ENCODE results near the gene ZNF469. TPM values are rescaled to one million over a fixed set of nuclear protein-coding genes. Genes with fewer than 3 reads are reported as not detected.

The ZNF469 gene, protein sequence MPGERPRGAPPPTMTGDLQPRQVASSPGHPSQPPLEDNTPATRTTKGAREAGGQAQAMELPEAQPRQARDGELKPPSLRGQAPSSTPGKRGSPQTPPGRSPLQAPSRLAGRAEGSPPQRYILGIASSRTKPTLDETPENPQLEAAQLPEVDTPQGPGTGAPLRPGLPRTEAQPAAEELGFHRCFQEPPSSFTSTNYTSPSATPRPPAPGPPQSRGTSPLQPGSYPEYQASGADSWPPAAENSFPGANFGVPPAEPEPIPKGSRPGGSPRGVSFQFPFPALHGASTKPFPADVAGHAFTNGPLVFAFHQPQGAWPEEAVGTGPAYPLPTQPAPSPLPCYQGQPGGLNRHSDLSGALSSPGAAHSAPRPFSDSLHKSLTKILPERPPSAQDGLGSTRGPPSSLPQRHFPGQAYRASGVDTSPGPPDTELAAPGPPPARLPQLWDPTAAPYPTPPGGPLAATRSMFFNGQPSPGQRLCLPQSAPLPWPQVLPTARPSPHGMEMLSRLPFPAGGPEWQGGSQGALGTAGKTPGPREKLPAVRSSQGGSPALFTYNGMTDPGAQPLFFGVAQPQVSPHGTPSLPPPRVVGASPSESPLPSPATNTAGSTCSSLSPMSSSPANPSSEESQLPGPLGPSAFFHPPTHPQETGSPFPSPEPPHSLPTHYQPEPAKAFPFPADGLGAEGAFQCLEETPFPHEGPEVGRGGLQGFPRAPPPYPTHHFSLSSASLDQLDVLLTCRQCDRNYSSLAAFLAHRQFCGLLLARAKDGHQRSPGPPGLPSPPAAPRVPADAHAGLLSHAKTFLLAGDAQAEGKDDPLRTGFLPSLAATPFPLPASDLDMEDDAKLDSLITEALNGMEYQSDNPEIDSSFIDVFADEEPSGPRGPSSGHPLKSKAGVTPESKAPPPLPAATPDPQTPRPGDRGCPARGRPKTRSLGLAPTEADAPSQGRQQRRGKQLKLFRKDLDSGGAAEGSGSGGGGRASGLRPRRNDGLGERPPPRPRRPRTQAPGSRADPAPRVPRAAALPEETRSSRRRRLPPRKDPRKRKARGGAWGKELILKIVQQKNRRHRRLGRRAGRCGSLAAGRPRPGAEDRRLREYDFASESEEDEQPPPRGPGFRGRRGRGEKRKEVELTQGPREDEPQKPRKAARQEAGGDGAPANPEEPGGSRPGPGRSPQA (N-terminal part only)
- total RNA-seq = 1 to 10 TPM; 1.3 to 1.6 (median 1.3) TPM

DNA sequence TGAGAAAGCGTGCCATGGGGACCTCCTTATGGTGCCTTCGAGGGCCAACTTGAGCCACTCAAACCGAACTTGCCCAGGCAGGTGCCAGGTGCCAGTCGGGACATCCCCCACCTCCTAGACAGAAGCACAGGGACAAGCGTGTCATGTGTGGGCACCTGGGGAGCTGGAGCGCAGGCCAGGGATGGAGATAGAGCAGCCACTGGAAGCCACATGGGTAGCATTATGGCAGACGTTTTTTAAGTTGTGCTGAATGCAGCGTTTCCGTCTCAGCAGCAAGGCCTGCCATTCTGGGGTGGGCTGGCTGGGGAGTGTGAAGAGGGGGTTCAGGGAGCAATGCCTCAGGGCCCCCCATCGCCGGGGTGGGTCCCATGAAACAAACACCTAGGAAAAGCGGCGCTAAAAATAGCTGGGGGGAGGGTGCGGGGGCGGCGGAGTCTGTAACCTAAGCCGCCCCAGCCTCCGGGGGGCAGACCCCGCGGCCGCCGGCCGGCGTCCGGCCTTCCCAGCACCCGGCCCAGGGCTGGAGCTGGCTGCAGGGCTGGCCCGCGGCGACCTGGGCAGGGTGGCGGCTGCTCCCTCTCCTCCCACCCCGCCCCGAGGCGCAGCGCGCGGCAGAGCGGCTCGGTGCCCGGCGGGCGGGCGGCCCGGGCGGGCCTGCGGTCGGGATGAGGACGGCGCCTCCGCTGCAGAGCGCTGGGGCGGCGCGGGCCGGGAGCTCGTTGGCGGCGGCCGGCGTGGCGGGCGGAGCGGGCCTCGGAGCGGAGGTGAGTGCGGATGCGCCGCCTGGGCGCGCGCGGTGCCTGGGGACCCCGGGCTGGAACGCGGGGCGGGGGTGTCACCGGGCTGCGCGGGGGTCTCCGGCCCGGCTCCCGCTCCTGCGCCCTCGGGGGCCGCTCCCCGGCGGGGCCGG lies at the start of gene ZNF469:
Gene ZNF469, plus strand, starts transcription at position 469 of the 910 bp plus-strand sequence. CDS start 44,512 bp downstream, outside the sequence.
- DNase-seq (no peak), ATAC-seq (peak; percentile 39 to 54)
- Mint-ChIP-seq H3K27me3 (ENCODE audit: low read depth) (peaks cover 37% of the 10 kb centered on the region), H3K9me3 (no peaks in the 10 kb centered on the region), H3K4me3 (peak within 1 kb of the TSS; percentile 56), H3K36me3 (ENCODE audit: insufficient read depth) (no peaks in the 10 kb centered on the region), H3K4me1 (ENCODE audit: low read depth) (peaks cover 9% of the 10 kb centered on the region)

DNA sequence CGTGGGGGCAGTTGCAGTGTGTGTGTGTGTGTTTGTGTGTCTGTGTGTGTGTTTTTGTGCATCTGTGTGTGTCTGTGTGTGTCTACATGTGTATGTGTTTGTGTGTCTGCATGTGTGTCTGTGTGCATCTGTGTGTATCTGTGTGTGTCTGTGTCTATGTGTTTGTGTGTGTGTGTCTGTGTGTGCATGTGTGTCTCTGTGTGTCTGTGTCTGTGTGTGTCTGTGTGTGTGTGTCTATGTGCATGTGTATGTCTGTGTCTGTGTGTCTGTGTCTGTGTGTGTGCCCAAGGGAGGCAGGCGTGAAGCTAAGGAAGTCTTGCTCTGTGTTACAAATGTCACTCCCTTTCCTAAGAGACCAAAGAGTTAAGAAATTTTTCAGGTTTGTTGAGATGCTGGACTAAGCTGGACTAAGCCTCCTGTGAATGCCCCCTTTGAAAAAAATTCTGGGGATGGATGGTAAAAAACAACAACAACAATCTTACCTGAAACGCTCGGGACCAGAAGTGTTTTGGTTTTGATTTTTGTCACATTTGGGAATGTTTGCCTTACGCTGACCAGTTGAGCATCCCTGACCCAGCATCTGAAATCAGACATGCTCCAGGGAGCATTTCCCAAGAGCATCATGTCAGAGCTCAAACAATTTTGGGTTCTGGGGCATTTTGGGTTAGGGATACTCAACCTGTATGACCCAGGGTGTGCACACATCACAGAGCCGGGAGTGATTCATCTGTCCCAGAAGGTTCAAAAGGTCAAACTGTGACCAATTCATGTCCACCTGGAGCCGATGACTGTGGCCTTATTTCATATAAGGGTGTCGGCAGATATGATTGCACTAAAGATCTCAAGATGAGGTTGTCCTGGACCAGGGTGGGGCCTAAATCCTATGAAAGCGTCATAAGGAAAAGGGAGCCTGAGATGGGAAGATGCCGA lies 48.6 kb upstream of the ZNF469 start:
- Mint-ChIP-seq H3K27me3 (ENCODE audit: low read depth) (peaks cover 11% of the 10 kb centered on the region), H3K9me3 (peaks cover 3% of the 10 kb centered on the region), H3K4me1 (ENCODE audit: low read depth) (peaks cover 10% of the 10 kb centered on the region), H3K4me3 (peak overlapping the region; percentile 60), H3K36me3 (ENCODE audit: insufficient read depth) (no peaks in the 10 kb centered on the region)
- ATAC-seq = no peak
- no peak for DNase-seq

DNA sequence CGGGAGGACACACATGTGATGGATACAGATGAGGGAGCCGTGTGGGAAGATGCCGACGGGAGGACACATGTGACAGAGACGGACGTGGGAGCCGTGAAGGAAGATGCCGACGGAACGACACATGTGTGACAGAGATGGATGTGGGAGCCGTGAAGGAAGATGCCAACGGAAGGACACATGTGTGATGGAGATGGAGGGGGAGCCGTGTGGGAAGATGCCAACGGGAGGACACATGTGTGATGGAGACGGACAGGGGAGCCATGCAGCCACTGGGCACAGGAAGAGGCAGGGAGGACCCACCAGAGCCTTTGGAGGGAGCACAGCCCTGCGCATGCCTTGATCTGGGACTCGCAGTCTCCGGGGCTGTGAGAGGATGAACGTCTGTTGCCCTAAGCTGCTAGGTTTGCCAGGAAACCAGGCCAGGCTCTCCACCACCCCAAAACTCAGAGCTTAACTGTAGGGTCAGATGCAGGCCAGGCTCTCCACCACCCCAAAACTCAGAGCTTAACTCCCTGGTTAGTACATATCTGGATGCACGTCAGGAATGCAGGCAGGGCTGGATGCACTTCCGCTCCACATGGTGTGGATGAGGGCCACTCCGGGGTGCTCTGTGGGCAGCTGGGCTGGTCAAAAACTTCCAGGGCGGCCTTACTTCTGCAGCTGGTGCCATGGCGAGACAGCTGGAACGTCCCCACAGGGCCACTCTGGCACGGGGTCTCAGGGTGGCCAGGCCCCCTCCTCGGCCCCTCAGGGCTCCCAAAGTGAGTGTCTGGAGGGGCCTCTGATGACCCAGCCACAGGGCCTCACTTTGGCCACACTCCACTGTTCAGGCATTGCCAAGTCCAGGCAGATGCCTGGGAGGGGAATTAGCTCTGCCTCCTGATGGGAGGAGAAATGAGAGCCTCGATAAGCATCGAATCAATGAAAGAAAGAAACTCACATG lies 47.7 kb upstream of the ZNF469 start:
- H3K4me1 Mint-ChIP-seq (ENCODE audit: low read depth) = peaks cover 10% of the 10 kb centered on the region
- no peak for DNase-seq
- peaks cover 3% of the 10 kb centered on the region for H3K9me3 Mint-ChIP-seq
- H3K27me3 Mint-ChIP-seq (ENCODE audit: low read depth) = peaks cover 11% of the 10 kb centered on the region
- H3K36me3 Mint-ChIP-seq (ENCODE audit: insufficient read depth) = no peaks in the 10 kb centered on the region
- H3K4me3 Mint-ChIP-seq = no peak overlapping the region
- ATAC-seq = no peak

DNA sequence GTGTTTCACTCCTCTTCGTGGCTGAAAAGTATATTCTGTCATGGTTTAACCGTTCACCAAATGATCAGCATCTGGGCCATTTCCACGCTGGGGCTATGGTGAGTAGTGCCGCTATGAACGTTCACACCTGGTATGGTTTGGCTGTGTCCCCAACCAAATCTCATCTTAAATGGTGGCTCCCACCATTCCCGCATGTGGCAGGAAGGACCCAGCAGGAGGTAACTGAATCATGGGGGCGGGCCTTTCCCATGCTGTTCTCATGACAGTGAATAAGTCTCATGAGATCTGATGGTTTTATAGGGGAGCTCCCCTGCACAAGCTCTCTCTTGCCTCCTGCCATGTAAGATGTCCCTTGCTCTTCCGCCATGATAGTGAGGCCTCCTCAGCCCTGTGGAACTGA lies 45.7 kb upstream of the ZNF469 start:
- Mint-ChIP-seq H3K4me1 (ENCODE audit: low read depth) (peaks cover 10% of the 10 kb centered on the region), H3K36me3 (ENCODE audit: insufficient read depth) (no peaks in the 10 kb centered on the region), H3K9me3 (peaks cover 3% of the 10 kb centered on the region), H3K27me3 (ENCODE audit: low read depth) (peaks cover 14% of the 10 kb centered on the region), H3K4me3 (no peak overlapping the region)
- ATAC-seq (no peak), DNase-seq (no peak)

DNA sequence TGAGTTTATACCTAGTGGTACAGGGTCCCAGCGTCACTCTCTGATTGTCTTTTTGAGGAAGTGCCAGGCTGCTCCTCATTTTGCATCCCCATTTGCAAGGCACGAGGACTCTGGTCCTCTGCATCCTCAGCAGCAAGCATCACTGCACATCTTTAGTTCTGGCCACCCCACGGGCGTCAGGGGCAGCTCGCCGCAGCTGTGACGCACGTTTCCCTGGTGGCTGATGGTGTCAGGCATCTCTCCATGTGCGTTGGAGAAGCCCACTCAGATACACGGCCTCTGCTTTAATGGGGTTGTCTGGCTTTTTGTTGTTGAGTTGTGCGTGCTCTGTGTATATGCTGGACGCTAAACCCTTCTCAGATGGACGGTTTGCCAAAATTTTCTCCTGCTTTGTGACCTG lies 45.2 kb upstream of the ZNF469 start:
- ATAC-seq = no peak
- Mint-ChIP-seq H3K4me1 (ENCODE audit: low read depth) (peaks cover 10% of the 10 kb centered on the region), H3K36me3 (ENCODE audit: insufficient read depth) (no peaks in the 10 kb centered on the region), H3K9me3 (peaks cover 3% of the 10 kb centered on the region), H3K27me3 (ENCODE audit: low read depth) (peaks cover 14% of the 10 kb centered on the region), H3K4me3 (no peak overlapping the region)
- no peak for DNase-seq

DNA sequence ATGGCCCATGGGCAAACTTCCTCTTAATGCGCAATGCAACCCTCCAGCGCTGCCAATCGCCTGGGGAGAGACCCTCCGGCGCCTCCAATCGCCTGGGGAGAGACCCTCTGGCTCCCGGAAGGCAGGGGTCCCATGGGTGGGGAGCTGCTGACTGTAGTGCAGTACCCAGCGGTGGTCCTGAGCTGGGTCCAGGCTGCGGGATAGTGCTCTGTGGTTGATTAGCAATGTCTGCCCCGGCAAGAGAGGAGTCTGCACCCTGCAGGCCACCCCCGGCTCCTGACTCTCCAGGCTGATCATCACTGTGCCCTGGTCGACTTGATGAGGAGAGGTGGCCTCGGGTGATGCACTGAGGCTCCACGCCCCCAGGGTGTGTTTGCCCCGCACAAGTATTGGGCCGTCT lies 44.6 kb upstream of the ZNF469 start:
- Mint-ChIP-seq H3K36me3 (ENCODE audit: insufficient read depth) (no peaks in the 10 kb centered on the region), H3K4me3 (no peak overlapping the region), H3K4me1 (ENCODE audit: low read depth) (peaks cover 7% of the 10 kb centered on the region), H3K27me3 (ENCODE audit: low read depth) (peaks cover 12% of the 10 kb centered on the region), H3K9me3 (peaks cover 3% of the 10 kb centered on the region)
- ATAC-seq = no peak
- no peak for DNase-seq

DNA sequence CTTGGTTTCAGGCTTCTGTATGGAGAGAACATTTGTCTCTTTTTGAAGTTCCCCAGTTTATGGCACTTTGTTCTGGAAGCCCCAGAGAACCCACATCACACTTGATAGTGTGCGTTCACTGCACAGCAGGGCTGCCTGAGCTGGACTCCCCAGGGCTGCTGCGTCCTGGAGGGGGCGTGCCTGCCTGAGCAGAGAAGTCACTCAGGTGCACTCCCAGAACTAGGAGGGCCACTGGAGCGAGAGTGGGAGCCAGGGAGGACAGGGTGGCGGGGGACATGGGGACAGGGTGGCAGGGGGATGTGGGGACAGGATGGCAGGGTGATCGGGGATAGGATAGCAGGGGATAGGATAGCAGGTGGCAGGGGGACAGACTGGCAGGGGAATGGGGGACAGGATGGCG lies 43.9 kb upstream of the ZNF469 start:
- Mint-ChIP-seq H3K27me3 (ENCODE audit: low read depth) (peaks cover 10% of the 10 kb centered on the region), H3K36me3 (ENCODE audit: insufficient read depth) (no peaks in the 10 kb centered on the region), H3K9me3 (peaks cover 3% of the 10 kb centered on the region), H3K4me1 (ENCODE audit: low read depth) (peaks cover 2% of the 10 kb centered on the region), H3K4me3 (no peak overlapping the region)
- ATAC-seq = no peak
- DNase-seq = no peak

DNA sequence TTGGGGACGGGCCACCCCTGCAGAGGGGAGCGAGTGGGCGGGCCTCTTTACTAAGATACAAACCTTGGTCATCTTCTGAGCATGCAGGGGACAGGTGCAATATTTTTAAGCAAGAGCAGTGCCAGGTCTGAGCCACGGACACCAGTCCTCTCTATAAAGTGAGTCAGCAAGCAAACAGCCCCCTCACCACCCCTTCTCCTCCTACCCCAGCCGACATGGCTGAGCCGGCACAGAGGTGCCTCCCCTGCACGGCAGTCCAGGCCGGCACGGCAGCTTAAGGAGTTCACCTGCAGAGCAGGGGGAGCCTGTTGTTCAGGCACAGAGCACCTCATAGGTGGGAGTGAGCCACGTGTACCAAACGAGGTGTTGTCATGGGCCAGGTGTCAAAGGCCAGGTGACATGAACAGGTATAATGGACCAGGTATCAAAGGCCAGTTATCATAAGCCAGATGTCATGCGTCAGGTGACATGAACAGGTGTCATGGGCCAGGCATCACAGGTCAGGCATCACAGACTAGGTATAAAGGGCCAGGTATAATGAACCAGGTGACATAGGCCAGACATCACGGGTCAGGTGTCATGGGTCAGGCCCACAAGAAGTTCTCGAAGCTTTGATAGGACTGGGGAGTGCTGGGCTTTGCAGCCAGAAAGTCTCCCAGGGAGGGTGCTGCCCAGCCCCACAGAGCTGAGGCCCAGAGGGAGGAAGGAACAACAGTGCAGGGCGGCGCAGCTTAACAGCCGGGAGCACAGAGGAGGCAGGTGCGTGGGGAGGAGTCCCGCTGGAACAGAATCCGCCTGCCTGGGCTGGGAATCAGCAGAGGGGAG lies 42.6 kb upstream of the ZNF469 start:
- H3K9me3 Mint-ChIP-seq = peaks cover 3% of the 10 kb centered on the region
- DNase-seq (no peak), ATAC-seq (no peak)
- H3K4me1 Mint-ChIP-seq (ENCODE audit: low read depth) = no peaks in the 10 kb centered on the region
- no peaks in the 10 kb centered on the region for H3K36me3 Mint-ChIP-seq (ENCODE audit: insufficient read depth)
- H3K27me3 Mint-ChIP-seq (ENCODE audit: low read depth) = peaks cover 2% of the 10 kb centered on the region
- H3K4me3 Mint-ChIP-seq = no peak overlapping the region

DNA sequence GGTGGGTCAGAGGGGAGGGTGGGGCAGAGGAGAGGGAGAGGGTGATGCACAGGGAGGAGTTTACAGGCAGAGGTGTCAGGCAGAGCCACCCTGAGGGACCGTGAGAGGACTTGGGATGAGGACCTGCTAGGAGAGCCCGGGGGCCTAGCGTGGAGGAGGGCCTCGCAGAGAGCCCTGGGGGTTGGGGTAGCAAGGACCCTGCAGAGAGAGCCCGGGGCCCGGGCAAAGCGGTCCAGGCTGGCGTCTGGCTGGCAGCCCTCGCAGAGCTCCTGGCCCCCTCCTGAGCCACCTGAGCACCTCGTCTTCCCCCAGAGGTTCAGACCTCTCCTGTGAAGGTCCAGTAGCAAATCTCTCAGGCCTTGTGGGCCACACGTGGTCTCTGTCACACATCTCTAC lies 42.0 kb upstream of the ZNF469 start:
- H3K4me1 Mint-ChIP-seq (ENCODE audit: low read depth) = no peaks in the 10 kb centered on the region
- ATAC-seq (no peak), DNase-seq (no peak)
- H3K27me3 Mint-ChIP-seq (ENCODE audit: low read depth) = peaks cover 2% of the 10 kb centered on the region
- H3K36me3 Mint-ChIP-seq (ENCODE audit: insufficient read depth) = no peaks in the 10 kb centered on the region
- no peak overlapping the region for H3K4me3 Mint-ChIP-seq
- H3K9me3 Mint-ChIP-seq = peaks cover 3% of the 10 kb centered on the region

DNA sequence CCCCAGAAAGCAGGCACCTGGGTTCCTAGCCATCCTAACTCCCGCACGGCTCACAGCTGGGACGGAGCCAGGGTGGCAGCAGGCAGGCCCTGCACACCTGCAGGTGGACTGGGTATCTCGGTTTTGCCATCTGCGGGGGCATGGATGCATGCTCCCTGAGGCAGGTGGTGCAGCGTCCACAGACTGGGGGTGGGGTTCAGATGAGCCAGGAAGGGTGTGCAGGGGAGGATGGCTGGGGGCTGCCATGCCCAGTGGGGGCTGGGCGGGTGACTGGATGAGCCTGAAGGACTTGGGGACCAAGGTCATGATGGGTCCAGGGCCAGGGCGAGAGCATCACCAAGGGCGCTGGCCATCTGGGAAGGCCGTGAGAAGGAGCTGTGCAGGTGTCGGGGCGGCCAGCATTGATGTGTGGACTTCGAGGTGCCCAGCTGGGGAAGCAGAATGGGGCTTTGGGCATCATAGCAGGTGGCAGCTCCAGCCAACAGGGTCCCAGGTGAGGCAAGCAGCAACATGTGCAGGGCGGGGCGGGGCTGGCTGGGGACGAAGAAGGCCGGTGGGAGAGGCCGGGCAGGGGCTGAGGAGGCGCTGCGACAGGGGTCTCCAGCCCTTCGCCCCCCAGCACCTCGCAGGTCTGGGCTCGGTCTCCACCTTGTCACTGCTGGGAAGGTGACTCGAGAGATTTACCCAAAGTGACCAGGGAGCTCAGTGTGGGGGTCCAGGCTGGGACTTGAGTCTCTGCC lies 41.0 kb upstream of the ZNF469 start:
- peaks cover 2% of the 10 kb centered on the region for H3K27me3 Mint-ChIP-seq (ENCODE audit: low read depth)
- DNase-seq (no peak), ATAC-seq (no peak)
- H3K4me1 Mint-ChIP-seq (ENCODE audit: low read depth) = no peaks in the 10 kb centered on the region
- no peaks in the 10 kb centered on the region for H3K36me3 Mint-ChIP-seq (ENCODE audit: insufficient read depth)
- H3K9me3 Mint-ChIP-seq = no peaks in the 10 kb centered on the region
- no peak overlapping the region for H3K4me3 Mint-ChIP-seq

DNA sequence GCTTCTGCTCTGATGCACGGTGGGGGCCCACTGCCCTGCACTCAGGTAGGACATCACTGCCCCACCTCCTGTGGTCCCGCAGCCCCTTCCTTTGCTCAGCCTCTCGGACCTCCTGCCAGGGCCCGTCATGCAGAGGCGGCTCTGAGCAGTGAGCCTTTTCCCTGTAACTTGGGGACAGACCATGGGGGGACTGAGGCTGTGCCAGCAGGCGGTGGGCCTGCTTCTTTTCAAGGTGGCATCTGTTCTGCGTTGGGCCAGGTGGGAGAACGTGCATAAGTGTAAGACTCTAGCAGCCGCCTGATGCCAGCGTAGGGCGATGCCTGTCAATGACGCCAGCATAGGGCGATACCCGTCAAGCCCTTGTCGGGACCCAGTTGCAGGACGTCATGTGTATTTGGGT lies 40.3 kb upstream of the ZNF469 start:
- DNase-seq = no peak
- ATAC-seq = no peak
- peaks cover 2% of the 10 kb centered on the region for H3K4me1 Mint-ChIP-seq (ENCODE audit: low read depth)
- no peak overlapping the region for H3K4me3 Mint-ChIP-seq
- peaks cover 2% of the 10 kb centered on the region for H3K27me3 Mint-ChIP-seq (ENCODE audit: low read depth)
- no peaks in the 10 kb centered on the region for H3K36me3 Mint-ChIP-seq (ENCODE audit: insufficient read depth)
- no peaks in the 10 kb centered on the region for H3K9me3 Mint-ChIP-seq
